ENCODE data around the gene SEC14L1. TPM values are rescaled to one million over a fixed set of nuclear protein-coding genes. Genes with fewer than 3 reads are reported as not detected.
A peak's percentile ranks its signal among the peaks of the same experiment; 100 is the strongest.

The SEC14L1 gene
- total RNA-seq, 6 donors from 2014 or later: 100 to 291 (median 145) TPM

DNA sequence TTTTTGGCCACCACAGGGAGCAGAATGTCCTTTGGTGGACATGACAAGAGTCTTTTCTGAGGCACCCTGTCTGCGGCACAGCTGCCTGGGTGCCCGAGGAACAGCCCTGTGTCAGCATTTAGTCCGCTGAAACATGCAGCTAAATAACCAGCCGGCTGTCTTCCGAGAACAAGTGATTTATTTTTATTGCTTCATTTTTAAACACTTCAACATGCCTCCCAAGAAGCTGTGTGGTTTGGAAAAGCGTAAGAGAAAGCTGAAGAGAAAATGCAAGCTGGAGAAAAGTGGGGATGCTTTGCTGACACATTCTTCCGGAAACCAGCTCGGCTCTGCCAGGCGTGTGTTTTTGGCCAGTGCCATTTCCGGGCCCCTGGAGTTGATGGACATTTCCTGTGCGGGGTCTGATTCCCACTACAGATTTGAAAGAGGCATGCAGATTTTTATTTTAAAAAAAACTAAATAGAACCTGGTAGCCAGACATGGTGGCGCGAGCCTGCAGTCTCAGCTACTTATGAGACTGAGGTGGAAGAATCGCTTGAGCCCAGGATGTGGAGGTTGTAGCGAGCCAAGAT, 94.7 kb downstream of the SEC14L1 start:
- TF ChIP-seq CTCF (IDR thresholded peaks at IDR 0.05) (no peak), POLR2AphosphoS5 (IDR thresholded peaks at IDR 0.05) (peak; percentile 54 to 67)
- H3K9me3 ChIP-seq: no peaks in the 10 kb centered on the region
- ATAC-seq (ENCODE audit: low FRiP score in 2 of 2): peak; percentile 5 to 73
- H3K27ac ChIP-seq: peak overlapping the region; percentile 62 to 82 (median 77)
- no peaks in the 10 kb centered on the region for H3K27me3 ChIP-seq
- H3K4me1 ChIP-seq: peaks cover 17 to 21% (median 20%) of the 10 kb centered on the region in 4 donors
- H3K36me3 ChIP-seq: no peaks in the 10 kb centered on the region
- DNase-seq: no peak
- peak overlapping the region in 3 of 4 donors; percentile 12 to 31 (median 19) for H3K4me3 ChIP-seq
- 13 to 26% methylated on average over 15 of the region's 15 CpGs for WGBS, 2 donors

- Histone ChIP-seq H3K27me3 (no peaks in the 10 kb centered on the region), H3K9me3 (no peaks in the 10 kb centered on the region), H3K4me3 (no peak overlapping the region), H3K36me3 (no peaks in the 10 kb centered on the region), H3K4me1 (peaks cover 17 to 21% (median 20%) of the 10 kb centered on the region in 4 donors), H3K27ac (no peak overlapping the region)
- TF ChIP-seq CTCF (IDR thresholded peaks at IDR 0.05): no peak
- TF ChIP-seq POLR2AphosphoS5 (IDR thresholded peaks at IDR 0.05): no peak
- TF ChIP-seq EP300 (IDR thresholded peaks at IDR 0.05): no peak
- TF ChIP-seq POLR2A (IDR thresholded peaks at IDR 0.05): no peak
- no peak for DNase-seq
- 88 to 89% methylated on average over 8 to 13 of the region's 13 CpGs for WGBS, 2 donors
- no peak for ATAC-seq (ENCODE audit: low FRiP score in 2 of 2)
These were observed 96.7 kb downstream of the SEC14L1 start for GRCh38 chr17:77237232-77238008.

DNA sequence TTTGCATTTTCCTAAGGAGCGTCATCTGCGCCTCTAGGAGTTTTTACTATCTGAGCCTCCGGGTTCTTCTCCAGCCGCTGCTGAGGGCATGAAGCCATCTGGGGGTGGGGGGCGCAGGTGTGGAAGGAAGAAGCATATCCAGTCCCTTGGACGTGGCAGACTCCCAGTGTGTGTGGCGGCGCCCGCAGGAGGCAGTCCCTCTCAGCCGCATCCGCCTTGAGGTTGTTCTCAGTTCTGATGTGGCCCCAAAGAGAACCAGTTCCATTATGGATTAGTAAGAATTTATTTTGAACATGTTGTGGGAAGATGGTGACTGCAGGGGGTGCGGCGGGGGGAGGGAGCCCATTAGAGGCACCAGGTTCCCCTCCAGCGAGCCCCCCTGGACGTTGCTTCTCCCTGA, 100.2 kb downstream of the SEC14L1 start:
- ATAC-seq (ENCODE audit: low FRiP score in 2 of 2) (no peak), DNase-seq (peak in 1 of 2 donors; percentile 64)
- no peaks in the 10 kb centered on the region for H3K9me3 ChIP-seq
- H3K4me1 ChIP-seq: peaks cover 1 to 5% (median 4%) of the 10 kb centered on the region in 4 donors
- no peaks in the 10 kb centered on the region for H3K36me3 ChIP-seq
- H3K27ac ChIP-seq: no peak overlapping the region
- H3K27me3 ChIP-seq: no peaks in the 10 kb centered on the region
- TF ChIP-seq POLR2A (IDR thresholded peaks at IDR 0.05) (no peak), EP300 (IDR thresholded peaks at IDR 0.05) (no peak), POLR2AphosphoS5 (IDR thresholded peaks at IDR 0.05) (no peak), CTCF (IDR thresholded peaks at IDR 0.05) (no peak)
- 96 to 98% methylated on average over 12 to 15 of the region's 15 CpGs for WGBS, 2 donors
- no peak overlapping the region for H3K4me3 ChIP-seq

- Histone ChIP-seq H3K4me3 (no peak overlapping the region), H3K36me3 (no peaks in the 10 kb centered on the region), H3K9me3 (no peaks in the 10 kb centered on the region), H3K27me3 (no peaks in the 10 kb centered on the region), H3K27ac (no peak overlapping the region), H3K4me1 (peaks cover 10 to 13% (median 11%) of the 10 kb centered on the region in 4 donors)
- WGBS, 2 donors: 73 to 74% methylated on average over 22 to 23 of the region's 23 CpGs
- no peak for ATAC-seq (ENCODE audit: low FRiP score in 2 of 2)
- no peak for DNase-seq
- TF ChIP-seq POLR2A (IDR thresholded peaks at IDR 0.05) (no peak), EP300 (IDR thresholded peaks at IDR 0.05) (no peak), CTCF (IDR thresholded peaks at IDR 0.05) (no peak), POLR2AphosphoS5 (IDR thresholded peaks at IDR 0.05) (no peak)
These were observed 101.5 kb downstream of the SEC14L1 start for GRCh38 chr17:77242118-77242851.
